Measurements from ENCODE around the gene KRT38.

DNA sequence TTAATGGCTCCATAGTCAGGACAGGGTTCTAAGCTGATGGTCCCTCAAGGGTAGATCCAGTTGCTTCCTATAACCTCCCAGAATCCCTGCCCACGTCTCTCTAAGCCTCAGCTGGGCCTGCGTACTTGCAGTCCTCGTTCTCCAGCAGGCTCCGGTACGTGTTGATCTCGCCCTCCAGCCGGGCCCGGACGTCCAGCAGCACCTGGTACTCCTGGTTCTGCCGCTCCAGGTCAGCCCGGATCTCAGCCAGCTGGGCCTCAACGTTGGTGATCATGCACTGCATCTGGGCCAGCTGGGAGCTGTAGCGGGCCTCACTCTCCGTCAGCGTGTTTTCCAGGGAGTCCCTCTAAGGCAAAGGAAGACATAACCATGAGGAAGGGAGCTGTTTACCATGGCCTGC lies 21.9 kb upstream of the KRT38 start:
- TF ChIP-seq POLR2AphosphoS5 (IDR thresholded peaks at IDR 0.05) (no peak), EP300 (IDR thresholded peaks at IDR 0.05) (no peak)
